SKM-1 treated with dmso at 0.1 percent for 144 hours (cell line): ENCODE data around the gene KAZN.
"Not testable (repeated sequence)": the region's sequence is repeated elsewhere in the genome, so short reads cannot be mapped to it uniquely, and the experiment has no call there.

Source experiments
- DNase-seq: peaks from one replicate; lab custom pipeline; 2025; ENCODE audit not compliant: unreplicated experiment; lab: John Stamatoyannopoulos, UW

KAZN gene

GRCh38 chr1:14598498-14599182, at the start of gene KAZN:
Gene KAZN, plus strand, starts transcription at chr1:14598685.
- DNase-seq, result no peak

- DNase-seq, result no peak
Observed at GRCh38 chr1:14549897-14550620, 48.4 kb upstream of the KAZN start.

- no peak for DNase-seq
Observed at GRCh38 chr1:14551386-14551785, 47.1 kb upstream of the KAZN start.

- no peak for DNase-seq
Observed at GRCh38 chr1:14552246-14552965, 46.1 kb upstream of the KAZN start.

DNA sequence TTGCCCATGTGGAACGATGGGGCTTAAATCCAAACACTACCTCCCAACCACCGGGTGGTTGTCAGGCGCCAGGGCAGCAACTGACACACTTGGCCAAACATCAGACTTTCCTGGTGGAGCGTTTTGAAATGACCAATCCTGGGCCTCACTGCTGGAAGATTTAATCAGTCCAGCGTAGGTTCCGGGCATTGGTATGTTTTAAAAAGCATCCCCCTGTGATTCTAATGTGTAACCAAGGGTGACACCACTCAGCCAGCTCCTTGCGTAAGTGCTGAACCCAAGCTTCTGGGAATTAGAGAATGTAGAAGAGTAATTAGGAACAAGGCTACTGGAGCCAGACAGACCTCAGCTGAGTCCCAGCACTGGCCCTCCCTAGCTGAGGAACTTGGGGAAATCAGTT, 44.8 kb upstream of the KAZN start:
- no peak for DNase-seq

DNA sequence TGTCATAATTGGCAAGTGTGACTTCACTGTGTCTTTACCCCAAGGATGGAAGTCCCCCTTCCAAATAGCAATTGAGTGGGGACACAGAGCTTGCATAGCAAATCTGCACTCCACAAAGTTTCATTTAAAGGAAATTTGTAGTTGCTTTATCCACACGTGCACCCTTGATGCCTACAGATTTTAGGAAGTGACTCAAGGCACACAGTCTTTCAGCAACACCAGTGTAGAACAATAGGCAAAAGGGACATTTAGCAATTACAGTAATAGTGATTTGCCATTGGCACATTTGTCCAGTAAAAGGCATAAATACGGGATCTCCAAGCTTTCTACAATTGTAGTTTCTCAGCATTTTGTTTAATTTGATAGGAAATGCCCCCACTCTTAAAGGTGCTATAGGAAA, 43.4 kb upstream of the KAZN start:
- DNase-seq, result no peak

DNA sequence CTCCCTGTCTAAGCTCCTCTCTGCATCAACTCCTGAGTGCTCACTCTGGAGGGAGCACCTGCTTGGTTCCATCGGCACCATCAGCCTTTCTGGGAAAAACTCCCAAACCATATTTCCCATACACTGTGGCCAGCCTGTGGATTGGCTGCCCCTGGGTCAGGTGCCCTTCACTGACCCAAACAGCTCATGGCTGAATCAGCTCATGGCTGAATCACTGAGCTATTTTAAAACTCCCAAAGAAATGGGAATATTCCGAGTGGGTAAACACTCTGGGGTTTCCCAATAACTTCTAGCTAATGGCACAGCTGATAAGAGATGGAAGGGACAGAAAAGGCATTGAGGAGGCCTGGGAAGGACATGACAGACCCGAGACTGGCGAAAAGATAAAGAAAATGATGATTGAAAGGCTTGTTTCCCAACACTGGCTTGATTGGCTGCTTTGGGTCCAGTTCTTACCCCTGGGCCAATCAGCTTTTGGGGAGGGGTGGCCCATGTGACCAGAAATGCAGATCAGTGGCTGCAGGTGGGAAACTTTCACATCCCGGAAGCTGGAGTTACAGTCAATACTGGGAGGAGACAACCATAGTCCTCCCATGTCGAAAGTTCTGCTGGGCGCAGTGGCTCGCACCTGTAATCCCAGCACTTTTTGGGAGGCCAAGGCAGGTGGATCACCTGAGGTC, 37.3 kb upstream of the KAZN start:
- no peak for DNase-seq

DNA sequence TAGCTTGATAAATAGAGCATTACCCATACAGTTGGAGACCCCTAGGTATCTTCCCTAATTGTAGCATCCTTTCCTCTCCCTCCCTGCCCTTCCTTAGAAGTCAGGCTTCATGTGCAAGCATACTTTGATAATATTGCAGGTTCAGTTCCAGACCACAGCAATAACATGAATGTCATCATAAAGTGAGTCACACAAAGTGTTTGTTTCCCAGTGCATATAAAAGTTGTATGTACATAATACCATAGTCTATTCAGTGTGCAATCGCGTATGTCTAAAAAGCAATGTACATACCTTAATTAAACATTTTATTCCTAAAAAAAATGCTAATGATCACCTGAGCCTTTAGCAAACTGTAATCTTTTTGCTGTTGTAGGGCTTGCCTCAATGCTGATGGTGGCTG, 33.4 kb upstream of the KAZN start:
- DNase-seq, result no peak

GRCh38 chr1:14567056-14567455, 31.4 kb upstream of the KAZN start:
- no peak for DNase-seq

DNA sequence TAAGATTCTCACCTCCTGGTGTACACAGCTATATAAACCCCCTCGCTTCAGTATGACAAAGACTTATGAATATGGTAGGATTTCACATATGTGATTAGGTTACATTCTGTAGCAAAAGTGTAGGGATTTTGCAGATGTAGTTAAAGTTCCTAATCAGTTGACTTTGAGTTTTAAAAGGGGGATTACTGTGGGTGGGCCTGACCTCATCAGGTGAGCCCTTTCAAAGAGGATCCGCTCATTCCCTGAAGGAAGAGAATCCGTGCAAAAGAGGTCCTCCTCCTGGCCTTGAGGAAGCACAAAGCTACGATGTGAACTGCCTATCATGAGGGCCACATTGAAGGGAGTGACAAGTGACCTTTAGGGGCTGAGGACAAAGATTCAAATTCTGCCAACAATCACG, 30.6 kb upstream of the KAZN start:
- no peak for DNase-seq

DNA sequence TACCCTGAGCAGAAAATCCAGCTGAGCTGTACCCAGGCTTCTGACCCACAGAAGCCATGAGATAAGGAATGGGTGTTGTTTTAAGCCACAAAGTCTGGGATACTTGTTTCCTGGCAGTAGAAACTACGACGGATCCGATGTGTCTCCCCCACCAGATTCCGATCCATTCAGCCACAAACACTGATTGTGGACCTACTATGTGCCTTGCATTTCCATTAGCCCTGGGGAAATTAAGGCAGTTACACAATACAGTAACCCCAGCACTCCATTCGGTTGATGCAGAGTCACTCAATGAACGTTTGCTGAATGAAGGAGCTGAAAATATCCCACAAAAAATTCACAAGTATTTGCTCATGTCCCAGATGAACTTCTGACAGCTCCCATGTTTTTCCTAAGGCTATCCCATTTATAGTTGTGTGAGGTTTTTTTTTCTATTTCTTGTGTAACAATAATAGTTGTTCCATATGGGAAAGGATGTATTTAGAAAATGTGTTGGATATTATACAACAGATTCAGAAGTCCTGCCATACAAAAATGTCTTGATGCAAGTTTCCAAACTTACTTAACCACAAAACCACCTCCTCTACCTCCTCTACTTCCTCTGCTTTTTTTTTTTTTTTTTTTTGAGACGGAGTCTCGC, 29.6 kb upstream of the KAZN start:
- DNase-seq, result no peak

DNA sequence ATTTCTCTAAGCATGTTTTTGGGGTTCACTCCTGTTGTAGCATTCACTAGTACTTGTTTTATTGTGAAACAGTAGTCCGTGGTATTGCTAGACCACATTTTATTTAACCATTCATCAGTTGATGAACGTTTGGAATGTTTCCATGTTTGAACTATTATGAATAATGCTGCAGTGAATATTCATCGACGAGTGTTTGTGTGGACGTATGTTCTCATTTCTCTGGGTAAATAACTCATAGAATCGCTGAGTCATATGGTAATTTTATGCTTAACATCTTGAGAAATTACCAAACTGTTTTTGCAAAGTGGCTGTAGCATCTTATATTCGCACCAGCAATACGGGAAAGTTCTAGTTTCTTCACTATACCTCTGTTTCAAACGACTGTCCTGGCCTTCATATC, 28.0 kb upstream of the KAZN start:
- no peak for DNase-seq

GRCh38 chr1:14571810-14572767, 26.4 kb upstream of the KAZN start:
- no peak for DNase-seq

DNA sequence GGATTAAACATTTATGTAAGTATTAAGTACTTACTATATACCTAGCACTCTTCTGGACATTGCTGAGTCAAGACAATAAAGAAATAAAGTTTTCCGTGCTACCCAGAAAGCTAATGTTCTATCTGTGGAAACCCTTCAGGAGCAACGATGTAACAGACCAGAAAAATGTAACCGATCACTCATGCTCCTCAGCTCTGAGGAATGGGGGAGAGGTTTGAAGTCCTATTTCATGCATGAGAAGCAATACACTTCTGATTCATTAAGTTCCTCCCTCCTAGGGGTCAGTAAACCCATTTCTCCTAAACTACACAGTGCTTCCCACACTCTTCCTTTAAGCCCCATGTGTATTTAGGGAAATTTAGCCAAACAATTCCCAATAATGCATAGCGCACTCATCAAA, 25.6 kb upstream of the KAZN start:
- no peak for DNase-seq

- no peak for DNase-seq
Observed at GRCh38 chr1:14576155-14576554, 22.3 kb upstream of the KAZN start.

GRCh38 chr1:14577261-14577660, 21.2 kb upstream of the KAZN start:
- no peak for DNase-seq

DNA sequence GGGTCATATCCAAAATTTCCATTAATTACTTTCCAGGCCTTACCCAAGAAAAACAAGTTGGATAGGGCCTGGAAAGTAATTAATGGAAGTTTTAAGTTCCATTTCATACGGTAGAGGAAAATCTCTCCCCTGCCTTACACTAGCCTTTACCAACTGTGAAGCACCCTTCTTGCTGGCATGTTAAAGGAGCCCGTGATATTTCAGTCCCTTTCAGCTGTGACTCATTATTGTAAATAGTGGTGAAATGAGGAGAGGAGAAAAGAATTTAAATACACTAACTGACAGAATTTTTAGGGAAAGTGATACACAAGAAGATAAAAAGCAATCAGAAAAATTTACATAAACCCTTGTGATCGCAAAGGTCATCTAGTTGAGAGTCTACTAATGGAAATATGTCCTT, 20.3 kb upstream of the KAZN start:
- DNase-seq, result no peak

DNA sequence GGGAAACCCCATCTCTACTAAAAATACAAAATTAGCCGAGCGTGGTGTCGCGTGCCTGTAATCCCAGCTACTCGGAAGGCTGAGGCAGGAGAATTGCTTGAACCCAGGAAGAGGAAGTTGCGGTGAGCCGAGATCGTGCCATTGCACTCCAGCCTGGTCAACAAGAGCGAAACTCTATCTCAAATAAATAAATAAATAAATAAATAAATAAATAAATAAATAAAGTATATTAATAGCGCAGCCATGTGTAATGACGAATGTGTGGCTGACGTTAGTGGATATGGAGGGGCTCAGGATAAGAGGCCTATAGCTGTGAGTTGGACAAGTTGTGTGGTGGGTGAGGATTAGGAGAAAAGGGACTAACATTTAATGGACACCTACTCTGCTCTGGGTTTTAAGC, 18.2 kb upstream of the KAZN start:
- not testable (repeated sequence) for DNase-seq

GRCh38 chr1:14580986-14581385, 17.5 kb upstream of the KAZN start:
- DNase-seq, result no peak

DNA sequence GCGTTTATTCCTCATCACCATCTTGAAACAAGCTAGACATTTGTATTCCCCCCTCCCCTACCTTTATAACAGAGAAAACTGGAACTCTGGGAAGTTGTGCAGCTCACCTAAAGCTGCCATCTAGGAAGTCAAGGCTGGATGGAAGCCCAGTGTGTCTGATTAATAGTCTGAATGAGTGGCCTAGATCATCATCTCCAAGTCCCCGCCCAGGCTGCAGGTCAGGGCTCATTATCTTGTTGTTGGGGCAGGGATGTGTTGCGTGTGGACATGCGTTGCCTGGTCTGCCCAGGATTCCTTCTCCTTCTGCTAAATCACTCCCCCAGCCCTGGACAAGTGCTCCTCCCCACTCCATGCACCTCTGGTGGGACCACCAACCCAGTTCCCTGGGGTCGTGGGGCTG, 14.7 kb upstream of the KAZN start:
- DNase-seq, result no peak
